CD4-positive, alpha-beta memory T cell (primary cell): Measurements from ENCODE around the gene THRA. TPM values are rescaled to one million over a fixed set of nuclear protein-coding genes. Genes with fewer than 3 reads are reported as not detected.

ENCODE experiments used
- CTCF ChIA-PET: fragments of 350-600 bp; sonication (Branson Sonifier 250); formaldehyde crosslinking; loops from one replicate; lab custom pipeline; 2021; ENCODE audit warnings: inconsistent platforms; ENCODE audit not compliant: partially characterized antibody; lab: Charles Lee
- POLR2A ChIA-PET: fragments of 350-600 bp; sonication (Branson Sonifier 250); formaldehyde crosslinking; loops from one replicate; lab custom pipeline; 2021; ENCODE audit not compliant: partially characterized antibody; lab: Charles Lee
- DNase-seq, 5 donors: peaks; one replicate each; pipeline versions ENCODE4 v3.0.0 to v3.0.0-alpha.2; 2020 to 2022; ENCODE audit warnings: mixed read lengths in 1 of 5
- H3K27ac ChIP-seq: one replicate; pipeline ENCODE4 v1.7.0; 2013; ENCODE audit warnings: low read depth, low read length
- H3K27me3 ChIP-seq: 2 replicates; pipeline ENCODE4 v1.7.0; 2013; ENCODE audit warnings: mild to moderate bottlenecking, low read length, moderate library complexity; ENCODE audit not compliant: insufficient read depth
- H3K36me3 ChIP-seq: 2 replicates; pipeline ENCODE4 v1.7.0; 2013; ENCODE audit warnings: mild to moderate bottlenecking, low read length, moderate library complexity; ENCODE audit not compliant: insufficient read depth
- H3K4me1 ChIP-seq: 2 replicates; pipeline ENCODE4 v1.7.0; 2013; ENCODE audit warnings: mild to moderate bottlenecking, low read length, moderate library complexity; ENCODE audit not compliant: insufficient read depth
- H3K4me3 ChIP-seq, 2 donors: one replicate each; pipeline ENCODE4 v1.7.0; 2013; ENCODE audit warnings: low read length in 2 of 2, mild to moderate bottlenecking in 1 of 2
- H3K9me3 ChIP-seq, 2 donors: one replicate each; pipeline ENCODE4 v1.7.0; 2013; ENCODE audit warnings: low read length in 2 of 2, control low read depth in 1 of 2; ENCODE audit not compliant: control insufficient read depth in 1 of 2
- H3K27ac Mint-ChIP-seq, 7 donors: one replicate each; pipeline ENCODE4 v1.8.0; 2020 to 2021; ENCODE audit warnings: mixed read lengths in 7 of 7, mild to moderate bottlenecking in 6 of 7, inconsistent platforms in 3 of 7, moderate library complexity in 3 of 7
- H3K27me3 Mint-ChIP-seq, 2 donors: one replicate each; pipeline ENCODE4 v1.8.0; 2020 to 2021; ENCODE audit warnings: mixed read lengths in 2 of 2
- H3K36me3 Mint-ChIP-seq, 2 donors: one replicate each; pipeline ENCODE4 v1.8.0; 2020 to 2021; ENCODE audit warnings: mixed read lengths in 2 of 2, inconsistent platforms in 1 of 2, mild to moderate bottlenecking in 1 of 2
- H3K4me1 Mint-ChIP-seq, 4 donors: one replicate each; pipeline ENCODE4 v1.8.0; 2020 to 2021; ENCODE audit warnings: mixed read lengths in 4 of 4, mild to moderate bottlenecking in 1 of 4
- H3K4me3 Mint-ChIP-seq, 8 donors: one replicate each; pipeline ENCODE4 v1.8.0; 2020 to 2021; ENCODE audit warnings: mixed read lengths in 8 of 8, mild to moderate bottlenecking in 7 of 8, moderate library complexity in 6 of 8, inconsistent platforms in 3 of 8
- H3K9me3 Mint-ChIP-seq, 8 donors: one replicate each; pipeline ENCODE4 v1.8.0; 2020 to 2021; ENCODE audit warnings: mixed read lengths in 8 of 8, mild to moderate bottlenecking in 5 of 8, inconsistent platforms in 3 of 8, moderate library complexity in 1 of 8
- intact Hi-C: fragments of 100-400 bp; cut with micrococcal nuclease; formaldehyde crosslinking; loops from one replicate; pipeline ENCODE4 v1.15.1; 2023
- polyA plus RNA-seq, 2 donors: library from polyadenylated mRNA; unstranded; fragments of 300-500 nt; fragmentation: Illumina TruSeq; gene quantifications; one replicate each; pipeline ENCODE4 v1.2.3, GENCODE V29; 2021
- total RNA-seq, 2 experiments: library from RNA; stranded (reverse); gene quantifications; one replicate each; pipeline ENCODE4 v1.2.3, GENCODE V29; 2021

The THRA gene
- total and polyA plus RNA-seq, 4 experiments from 2014 or later, result 5.8 to 41.3 (median 23.9) TPM

- Mint-ChIP-seq H3K4me1 (peaks cover 50 to 66% (median 61%) of the 10 kb centered on the region in 4 donors), H3K4me3 (peak overlapping the region in 5 of 8 donors; percentile 13 to 88 (median 81)), H3K9me3 (no peaks in the 10 kb centered on the region), H3K27me3 (no peaks in the 10 kb centered on the region), H3K36me3 (peaks cover 0 to 5% of the 10 kb centered on the region in 2 donors), H3K27ac (peak overlapping the region; percentile 87 to 100 (median 98))
- DNase-seq, result no peak
- H3K4me1 ChIP-seq, result peaks cover 69% of the 10 kb centered on the region
- no peak overlapping the region for H3K4me3 ChIP-seq
- no peaks in the 10 kb centered on the region for H3K9me3 ChIP-seq
- CTCF ChIA-PET, result interaction anchor here (0.6 to 21.9 kb wide), 44 partner anchors 12 to 211 kb away, joined by 3 to 543 read pairs (median 10); partner anchors contain the start of genes CASC3, CSF3, MED24 and MSL1
- intact Hi-C loops, result no loop called here
- POLR2A ChIA-PET, result interaction anchor here (0.6 to 11.1 kb wide), 20 partner anchors 11 to 404 kb away, joined by 3 to 494 read pairs (median 6); partner anchors contain the start of genes CASC3, MED24, MSL1 and NR1D1
- peak overlapping the region; percentile 51 for H3K27ac ChIP-seq
- no peaks in the 10 kb centered on the region for H3K36me3 ChIP-seq
- no peaks in the 10 kb centered on the region for H3K27me3 ChIP-seq
Observed at GRCh38 chr17:40112191-40112711, 49.5 kb downstream of the THRA start.

GRCh38 chr17:40112718-40113109 is 49.9 kb downstream of the THRA start:
- Mint-ChIP-seq H3K27me3 (no peaks in the 10 kb centered on the region), H3K4me3 (peak overlapping the region in 6 of 8 donors; percentile 63 to 91 (median 84)), H3K36me3 (peaks cover 0 to 5% of the 10 kb centered on the region in 2 donors), H3K9me3 (no peaks in the 10 kb centered on the region), H3K27ac (peak overlapping the region; percentile 87 to 100 (median 98)), H3K4me1 (peaks cover 46 to 62% (median 56%) of the 10 kb centered on the region in 4 donors)
- no peak overlapping the region for H3K4me3 ChIP-seq
- no peak for DNase-seq
- peak overlapping the region; percentile 51 for H3K27ac ChIP-seq
- H3K9me3 ChIP-seq, result no peaks in the 10 kb centered on the region
- POLR2A ChIA-PET, result interaction anchor here (0.6 to 11.1 kb wide), 24 partner anchors 11 to 1577 kb away, joined by 3 to 494 read pairs (median 5); partner anchors contain the start of genes CASC3, MED24, MSL1 and NR1D1
- no peaks in the 10 kb centered on the region for H3K36me3 ChIP-seq
- H3K27me3 ChIP-seq, result no peaks in the 10 kb centered on the region
- CTCF ChIA-PET, result interaction anchor here (0.6 to 21.9 kb wide), 43 partner anchors 11 to 210 kb away, joined by 3 to 543 read pairs (median 9); partner anchors contain the start of genes CASC3, CDC6, CSF3 and MED24
- peaks cover 65% of the 10 kb centered on the region for H3K4me1 ChIP-seq
- intact Hi-C loops, result loop anchor here (1.0 kb wide), 6 partner anchors 9 to 178 kb away; partner anchors contain the start of genes CASC3, MSL1 and THRA

GRCh38 chr17:40113110-40113906 is 50.5 kb downstream of the THRA start:
- no peaks in the 10 kb centered on the region for H3K9me3 ChIP-seq
- ChIA-PET CTCF (interaction anchor here (0.6 to 21.9 kb wide), 41 partner anchors 11 to 210 kb away, joined by 3 to 543 read pairs (median 10); partner anchors contain the start of genes CASC3, CDC6, CSF3 and MED24), POLR2A (interaction anchor here (0.6 to 11.1 kb wide), 27 partner anchors 10 to 1577 kb away, joined by 3 to 494 read pairs (median 5); partner anchors contain the start of genes CASC3, MED24, MSL1 and NR1D1)
- peaks cover 40 to 60% (median 52%) of the 10 kb centered on the region in 4 donors for H3K4me1 Mint-ChIP-seq
- intact Hi-C loops, result loop anchor here (1.0 kb wide), 6 partner anchors 8 to 177 kb away; partner anchors contain the start of genes CASC3, MSL1 and THRA
- H3K27ac ChIP-seq, result peak overlapping the region; percentile 51
- H3K4me3 Mint-ChIP-seq, result peak overlapping the region; percentile 83 to 93 (median 86)
- H3K4me3 ChIP-seq, result peak overlapping the region; percentile 47 to 64
- H3K27me3 Mint-ChIP-seq, result no peaks in the 10 kb centered on the region
- no peaks in the 10 kb centered on the region for H3K27me3 ChIP-seq
- H3K36me3 ChIP-seq, result no peaks in the 10 kb centered on the region
- peak; percentile 92 to 97 (median 93) for DNase-seq
- peaks cover 0 to under 1% of the 10 kb centered on the region in 2 donors for H3K36me3 Mint-ChIP-seq
- H3K9me3 Mint-ChIP-seq, result peaks cover 0 to 3% (median 0%) of the 10 kb centered on the region in 8 donors
- peak overlapping the region; percentile 87 to 100 (median 95) for H3K27ac Mint-ChIP-seq
- H3K4me1 ChIP-seq, result peaks cover 59% of the 10 kb centered on the region

GRCh38 chr17:40113907-40114245 is 51.1 kb downstream of the THRA start:
- ChIA-PET CTCF (interaction anchor here (0.8 to 21.9 kb wide), 31 partner anchors 10 to 176 kb away, joined by 3 to 543 read pairs (median 15); partner anchors contain the start of genes CASC3, CDC6, CSF3 and MED24), POLR2A (interaction anchor here (0.7 to 11.1 kb wide), 16 partner anchors 10 to 1576 kb away, joined by 3 to 494 read pairs (median 8); partner anchors contain the start of genes CASC3, MED24, MSL1 and NR1D1)
- H3K27me3 ChIP-seq, result no peaks in the 10 kb centered on the region
- no peaks in the 10 kb centered on the region for H3K9me3 ChIP-seq
- H3K27ac ChIP-seq, result peak overlapping the region; percentile 51
- Mint-ChIP-seq H3K27me3 (no peaks in the 10 kb centered on the region), H3K4me3 (peak overlapping the region; percentile 83 to 93 (median 86)), H3K9me3 (peaks cover 0 to 3% (median 0%) of the 10 kb centered on the region in 8 donors), H3K36me3 (no peaks in the 10 kb centered on the region), H3K4me1 (peaks cover 39 to 56% (median 48%) of the 10 kb centered on the region in 4 donors), H3K27ac (peak overlapping the region; percentile 87 to 100 (median 95))
- DNase-seq, result no peak
- intact Hi-C loops, result loop anchor here (1.0 kb wide), 6 partner anchors 7 to 176 kb away; partner anchors contain the start of genes CASC3, MSL1 and THRA
- H3K4me1 ChIP-seq, result peaks cover 53% of the 10 kb centered on the region
- no peaks in the 10 kb centered on the region for H3K36me3 ChIP-seq
- H3K4me3 ChIP-seq, result peak overlapping the region; percentile 47 to 64

GRCh38 chr17:40115101-40115436 is 52.3 kb downstream of the THRA start:
- no peak overlapping the region for H3K4me3 Mint-ChIP-seq
- CTCF ChIA-PET, result interaction anchor here (1.0 to 21.9 kb wide), 7 partner anchors 9 to 77 kb away, joined by 3 to 543 read pairs (median 100); partner anchors contain the start of genes CASC3, MSL1, NR1D1 and THRA

More at GRCh38 chr17:40115101-40115436, 52.3 kb downstream of the THRA start:
- H3K4me3 ChIP-seq, result no peak overlapping the region
- H3K9me3 ChIP-seq, result no peaks in the 10 kb centered on the region
- H3K4me1 ChIP-seq, result peaks cover 41% of the 10 kb centered on the region
- Mint-ChIP-seq H3K27ac (no peak overlapping the region), H3K4me1 (peaks cover 32 to 44% (median 38%) of the 10 kb centered on the region in 4 donors), H3K9me3 (peaks cover 0 to 3% (median 0%) of the 10 kb centered on the region in 8 donors), H3K36me3 (no peaks in the 10 kb centered on the region), H3K27me3 (no peaks in the 10 kb centered on the region)
- no peak overlapping the region for H3K27ac ChIP-seq
- intact Hi-C loops, result no loop called here
- POLR2A ChIA-PET, result interaction anchor here (0.7 to 11.1 kb wide), 6 partner anchors 8 to 104 kb away, joined by 3 to 494 read pairs (median 62); partner anchors contain the start of genes MSL1, NR1D1, THRA and WIPF2
- H3K27me3 ChIP-seq, result no peaks in the 10 kb centered on the region
- H3K36me3 ChIP-seq, result no peaks in the 10 kb centered on the region
- DNase-seq, result no peak
